ENCODE results near the gene SYCP2L. TPM values are rescaled to one million over a fixed set of nuclear protein-coding genes. Genes with fewer than 3 reads are reported as not detected.

Gene SYCP2L
- 1 to 10 TPM in 3 of 4 donors, under 1 TPM in 1; 0.78 to 4.5 (median 1.8) TPM for total RNA-seq

GRCh38 chr6:10886691-10887502 is at the start of gene SYCP2L:
TSS of gene SYCP2L (plus strand) at chr6:10887052. CDS start at chr6:10887127, 75 bp downstream.
- DNase-seq, result peak in 1 of 2 donors; percentile 8
- TF ChIP-seq, protein P1, sequence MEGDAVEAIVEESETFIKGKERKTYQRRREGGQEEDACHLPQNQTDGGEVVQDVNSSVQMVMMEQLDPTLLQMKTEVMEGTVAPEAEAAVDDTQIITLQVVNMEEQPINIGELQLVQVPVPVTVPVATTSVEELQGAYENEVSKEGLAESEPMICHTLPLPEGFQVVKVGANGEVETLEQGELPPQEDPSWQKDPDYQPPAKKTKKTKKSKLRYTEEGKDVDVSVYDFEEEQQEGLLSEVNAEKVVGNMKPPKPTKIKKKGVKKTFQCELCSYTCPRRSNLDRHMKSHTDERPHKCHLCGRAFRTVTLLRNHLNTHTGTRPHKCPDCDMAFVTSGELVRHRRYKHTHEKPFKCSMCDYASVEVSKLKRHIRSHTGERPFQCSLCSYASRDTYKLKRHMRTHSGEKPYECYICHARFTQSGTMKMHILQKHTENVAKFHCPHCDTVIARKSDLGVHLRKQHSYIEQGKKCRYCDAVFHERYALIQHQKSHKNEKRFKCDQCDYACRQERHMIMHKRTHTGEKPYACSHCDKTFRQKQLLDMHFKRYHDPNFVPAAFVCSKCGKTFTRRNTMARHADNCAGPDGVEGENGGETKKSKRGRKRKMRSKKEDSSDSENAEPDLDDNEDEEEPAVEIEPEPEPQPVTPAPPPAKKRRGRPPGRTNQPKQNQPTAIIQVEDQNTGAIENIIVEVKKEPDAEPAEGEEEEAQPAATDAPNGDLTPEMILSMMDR (IDR thresholded peaks at IDR 0.05), result no peak
- no peak for TF ChIP-seq POLR2A (IDR thresholded peaks at IDR 0.05)
- Histone ChIP-seq H3K4me1 (peaks cover 3 to 9% of the 10 kb centered on the region in 2 donors), H3K27me3 (peaks cover 37% of the 10 kb centered on the region), H3K9me3 (no peaks in the 10 kb centered on the region), H3K27ac (no peak within 1 kb of the TSS), H3K36me3 (no peaks in the 10 kb centered on the region), H3K4me3 (replicated peaks in 1 of 3) (peak within 1 kb of the TSS in 1 of 3 donors; percentile 12)
- WGBS, 2 donors, result 6 to 9% methylated on average over 35 to 46 of the region's 58 CpGs
- intact Hi-C loops (cut with DNase I), result no loop called here

DNA sequence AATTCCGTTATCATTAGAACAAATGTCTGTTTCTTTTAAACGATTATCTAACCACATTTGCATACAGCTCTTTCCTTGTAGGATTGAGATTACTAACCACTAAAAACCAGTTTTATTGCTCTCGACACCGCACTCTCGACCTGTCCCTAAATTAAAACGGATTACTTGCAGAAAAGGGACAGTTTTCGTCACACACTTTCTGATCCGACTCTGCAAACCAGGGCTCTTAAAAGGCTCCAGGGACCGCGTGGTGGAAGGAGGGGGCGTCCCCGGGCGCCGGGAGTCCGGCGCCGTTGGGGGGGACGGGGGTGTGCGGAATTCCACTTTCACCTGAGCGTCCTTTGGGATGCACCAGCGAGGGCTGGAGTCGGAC is 49.2 kb upstream of the SYCP2L start:
- intact Hi-C loops (cut with DNase I), result no loop called here
- TF ChIP-seq POLR2A (IDR thresholded peaks at IDR 0.05), result no peak
- TF ChIP-seq, protein P1 (IDR thresholded peaks at IDR 0.05), result no peak
- DNase-seq, result peak in 1 of 2 donors; percentile 5
- H3K27ac ChIP-seq, result no peak overlapping the region
- H3K4me1 ChIP-seq, result peaks cover 0 to 4% of the 10 kb centered on the region in 2 donors
- peak overlapping the region in 2 of 3 donors; percentile 13 to 53 for H3K4me3 ChIP-seq (replicated peaks in 1 of 3)
- 2% methylated on average over 22 of the region's 22 CpGs for WGBS, 2 donors
- H3K9me3 ChIP-seq, result no peaks in the 10 kb centered on the region
- no peaks in the 10 kb centered on the region for H3K27me3 ChIP-seq
- H3K36me3 ChIP-seq, result no peaks in the 10 kb centered on the region

DNA sequence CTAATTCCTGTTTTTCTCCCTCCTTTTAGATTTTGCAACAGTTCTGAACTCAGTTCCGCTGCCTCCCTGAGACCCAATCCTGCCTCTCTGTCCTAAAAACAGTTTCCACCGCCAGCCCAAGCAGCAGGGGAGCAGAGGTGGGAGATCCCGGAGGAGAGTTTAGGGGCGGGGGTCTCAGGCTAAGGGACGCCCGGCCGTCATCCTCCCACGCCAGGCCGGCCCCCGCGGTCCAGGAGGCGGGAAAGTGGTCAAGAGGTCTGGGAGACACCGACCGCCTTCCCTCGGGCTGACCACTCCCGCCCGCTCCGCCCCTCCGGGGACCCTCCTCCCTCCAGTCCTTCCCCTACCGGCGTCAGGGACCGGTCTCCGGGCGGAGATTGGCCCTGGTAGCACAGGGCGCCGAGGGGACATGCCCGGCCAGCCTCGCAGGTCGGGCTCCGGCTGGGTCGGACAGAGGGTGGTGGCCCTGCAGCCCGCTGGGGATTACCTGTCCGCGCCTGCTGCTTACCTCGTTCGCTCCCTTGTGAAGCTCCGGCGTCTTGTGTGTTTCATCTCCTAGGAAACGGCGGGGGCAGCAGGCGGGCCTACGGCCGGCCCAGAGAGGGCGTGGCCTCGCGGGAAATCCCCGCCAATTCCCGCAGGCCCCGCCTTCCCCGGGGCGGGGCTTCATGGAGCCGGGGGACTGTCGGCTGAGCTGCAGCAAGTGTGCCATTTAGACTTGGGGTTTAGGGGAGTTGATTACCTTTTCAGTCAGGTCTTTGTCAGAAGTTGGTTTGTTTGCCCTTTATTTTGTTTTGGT is 48.7 kb upstream of the SYCP2L start, which contains the start of gene MAK:
Gene MAK, minus strand, starts transcription at position 545 of the 799 bp plus-strand sequence. CDS start 7,891 bp downstream, outside the sequence.
- DNase-seq, result peak; percentile 84 to 86
- TF ChIP-seq, protein P1 (IDR thresholded peaks at IDR 0.05), result no peak
- peak in 1 of 2 donors; percentile 71 for TF ChIP-seq POLR2A (IDR thresholded peaks at IDR 0.05)
- WGBS, 2 donors, result 0 to 2% methylated on average over 27 to 30 of the region's 53 CpGs
- no peaks in the 10 kb centered on the region for H3K36me3 ChIP-seq
- H3K4me1 ChIP-seq, result peaks cover 0 to 4% of the 10 kb centered on the region in 2 donors
- no peaks in the 10 kb centered on the region for H3K27me3 ChIP-seq
- H3K4me3 ChIP-seq (replicated peaks in 1 of 3), result peak within 1 kb of the TSS; percentile 13 to 53 (median 26)
- H3K27ac ChIP-seq, result peak within 1 kb of the TSS in 1 of 3 donors; percentile 14
- intact Hi-C loops (cut with DNase I), result no loop called here
- no peaks in the 10 kb centered on the region for H3K9me3 ChIP-seq

DNA sequence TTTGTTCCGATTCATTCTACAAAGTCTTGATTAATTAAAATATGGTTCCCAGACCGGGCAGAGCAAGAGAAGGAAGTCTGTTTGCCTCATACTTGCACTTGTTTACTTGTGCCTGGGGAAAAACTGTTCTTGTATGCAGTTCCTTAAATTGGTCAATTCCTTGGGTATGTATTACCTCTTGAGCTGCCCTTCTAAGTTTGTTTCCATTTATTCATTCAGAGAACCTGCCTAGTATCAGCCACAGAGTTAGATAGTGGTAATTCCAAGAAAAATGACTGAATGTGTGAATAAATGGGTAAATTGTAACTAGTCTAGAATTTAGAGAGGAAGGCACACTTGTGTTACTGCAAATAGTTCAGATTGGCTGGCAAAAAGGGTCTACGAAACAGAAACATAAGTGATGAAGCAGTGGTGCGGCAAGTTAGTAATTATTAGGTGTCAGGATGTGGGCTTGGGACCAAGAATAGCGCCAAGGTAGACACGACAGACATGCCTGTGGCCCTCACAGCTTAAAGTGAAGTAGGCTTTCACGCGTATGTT is 48.0 kb upstream of the SYCP2L start:
- WGBS, 2 donors, result 66 to 67% methylated on average over 8 of the region's 8 CpGs
- DNase-seq, result no peak
- H3K9me3 ChIP-seq, result no peaks in the 10 kb centered on the region
- no peaks in the 10 kb centered on the region for H3K27me3 ChIP-seq
- no peak overlapping the region for H3K27ac ChIP-seq
- TF ChIP-seq POLR2A (IDR thresholded peaks at IDR 0.05), result no peak
- TF ChIP-seq, protein P1 (IDR thresholded peaks at IDR 0.05), result no peak
- H3K4me1 ChIP-seq, result peaks cover 0 to 4% of the 10 kb centered on the region in 2 donors
- H3K4me3 ChIP-seq (replicated peaks in 1 of 3), result peak overlapping the region in 1 of 3 donors; percentile 53
- no peaks in the 10 kb centered on the region for H3K36me3 ChIP-seq
- intact Hi-C loops (cut with DNase I), result no loop called here
